ENCODE measurements around the gene KCTD19.

Gene KCTD19

GRCh38 chr16:67326115-67326471, 448 bp downstream of the KCTD19 start:
- TF ChIP-seq ZFP30 (CRISPR knock-in tag; IDR thresholded peaks at IDR 0.05) (no peak), ZNF70 (CRISPR knock-in tag; IDR thresholded peaks at IDR 0.05) (no peak), OSR1 (CRISPR knock-in tag; IDR thresholded peaks at IDR 0.05) (no peak), POU6F1 (CRISPR knock-in tag; IDR thresholded peaks at IDR 0.05; ENCODE audit: borderline replicate concordance, low read depth) (no peak), PPARA (CRISPR knock-in tag; IDR thresholded peaks at IDR 0.05; ENCODE audit: borderline replicate concordance) (no peak), RARB (CRISPR knock-in tag; IDR thresholded peaks at IDR 0.05) (no peak), BACH2 (CRISPR knock-in tag; IDR thresholded peaks at IDR 0.05; ENCODE audit: borderline replicate concordance) (no peak), ZNF565 (CRISPR knock-in tag; conservative IDR thresholded peaks at IDR 0.05; ENCODE audit: low read depth) (no peak), CREB5 (CRISPR knock-in tag; IDR thresholded peaks at IDR 0.05; ENCODE audit: low read depth) (no peak), GLIS3 (CRISPR knock-in tag; IDR thresholded peaks at IDR 0.05) (no peak), TCF4 (CRISPR knock-in tag; IDR thresholded peaks at IDR 0.05; ENCODE audit: borderline replicate concordance) (no peak), SNAI2 (CRISPR knock-in tag; IDR thresholded peaks at IDR 0.05) (no peak), ZC3H10 (CRISPR knock-in tag; IDR thresholded peaks at IDR 0.05) (no peak), ISL1 (CRISPR knock-in tag; IDR thresholded peaks at IDR 0.05) (no peak), CSRNP3 (CRISPR knock-in tag; IDR thresholded peaks at IDR 0.05) (no peak), TOX (CRISPR knock-in tag; IDR thresholded peaks at IDR 0.05; ENCODE audit: borderline replicate concordance) (no peak)
- no peak for ATAC-seq

GRCh38 chr16:67317853-67318252, 8.7 kb downstream of the KCTD19 start:
- TF ChIP-seq ZNF565 (CRISPR knock-in tag; conservative IDR thresholded peaks at IDR 0.05; ENCODE audit: low read depth), result no peak
- no peak for TF ChIP-seq BACH2 (CRISPR knock-in tag; IDR thresholded peaks at IDR 0.05; ENCODE audit: borderline replicate concordance)
- no peak for TF ChIP-seq PPARA (CRISPR knock-in tag; IDR thresholded peaks at IDR 0.05; ENCODE audit: borderline replicate concordance)
- no peak for TF ChIP-seq PATZ1 (CRISPR knock-in tag; IDR thresholded peaks at IDR 0.05; ENCODE audit: borderline replicate concordance)
- no peak for TF ChIP-seq RARB (CRISPR knock-in tag; IDR thresholded peaks at IDR 0.05)
- no peak for TF ChIP-seq ZFP3 (CRISPR knock-in tag; IDR thresholded peaks at IDR 0.05)
- TF ChIP-seq ZFP30 (CRISPR knock-in tag; IDR thresholded peaks at IDR 0.05), result no peak
- TF ChIP-seq POU6F1 (CRISPR knock-in tag; IDR thresholded peaks at IDR 0.05; ENCODE audit: borderline replicate concordance, low read depth), result no peak
- ATAC-seq, result no peak

GRCh38 chr16:67312719-67313118, 13.8 kb downstream of the KCTD19 start:
- ATAC-seq, result no peak; the same call in 2 of the 3 replicates
- TF ChIP-seq PATZ1 (CRISPR knock-in tag; IDR thresholded peaks at IDR 0.05; ENCODE audit: borderline replicate concordance), result no peak
- no peak for TF ChIP-seq TCF4 (CRISPR knock-in tag; IDR thresholded peaks at IDR 0.05; ENCODE audit: borderline replicate concordance)
- TF ChIP-seq TOX (CRISPR knock-in tag; IDR thresholded peaks at IDR 0.05; ENCODE audit: borderline replicate concordance), result no peak
- TF ChIP-seq CSDC2 (CRISPR knock-in tag; IDR thresholded peaks at IDR 0.05), result no peak
- TF ChIP-seq ZFP3 (CRISPR knock-in tag; IDR thresholded peaks at IDR 0.05), result no peak

All from SK-N-SH treated with all-trans-retinoic acid at 6 μM for 48 hours (cell line).